Measurements from ENCODE around the gene RRP15.

Gene RRP15

GRCh38 chr1:218363141-218363540 is 78.0 kb downstream of the RRP15 start:
- H3K4me3 ChIP-seq (ENCODE audit: low read length) = no peak overlapping the region
- no peaks in the 10 kb centered on the region for H3K4me1 ChIP-seq (ENCODE audit: insufficient read depth, low read length)
- H3K27me3 ChIP-seq (ENCODE audit: insufficient read depth, low read length) = no peaks in the 10 kb centered on the region
- H3K9me3 ChIP-seq (ENCODE audit: low read length) = peaks cover 7% of the 10 kb centered on the region
- no peak overlapping the region for H2AFZ ChIP-seq (ENCODE audit: low read depth, low read length)
- H3K36me3 ChIP-seq (ENCODE audit: insufficient read depth, low read length) = peaks cover 14% of the 10 kb centered on the region

DNA sequence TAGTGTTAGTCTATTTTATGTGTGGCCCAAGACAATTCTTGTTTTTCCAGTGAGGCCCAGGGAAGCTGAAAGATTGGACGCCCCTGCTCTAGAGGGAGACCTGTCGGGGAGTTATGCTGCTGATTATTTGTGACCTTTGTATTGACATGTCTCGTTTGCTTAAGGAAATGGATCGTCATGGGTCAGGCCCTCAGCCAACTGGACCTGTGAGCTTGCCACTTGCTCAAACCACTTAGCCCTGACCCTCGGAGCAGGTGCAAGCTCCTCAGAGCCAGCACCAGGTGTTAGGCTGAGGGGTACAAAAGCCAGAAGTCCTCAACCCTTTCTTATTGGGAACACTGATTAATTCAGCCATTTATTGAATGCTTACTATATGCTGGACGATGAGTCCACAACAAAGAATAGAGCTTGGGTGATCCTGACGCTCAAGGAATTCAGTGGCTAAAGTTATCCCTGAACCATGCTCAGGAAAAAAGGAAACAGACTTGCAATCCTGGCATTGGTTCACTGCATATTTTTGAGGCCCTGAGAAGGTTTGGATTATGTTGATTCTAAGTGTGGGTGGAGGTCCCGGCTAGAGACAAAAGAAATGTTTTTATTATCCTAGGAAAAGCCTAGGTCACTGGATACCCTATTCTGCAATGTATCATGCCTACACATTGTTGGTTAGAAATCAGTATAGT is 79.1 kb downstream of the RRP15 start:
- no peak overlapping the region for H3K4me3 ChIP-seq (ENCODE audit: low read length)
- H3K27me3 ChIP-seq (ENCODE audit: insufficient read depth, low read length) = no peaks in the 10 kb centered on the region
- H2AFZ ChIP-seq (ENCODE audit: low read depth, low read length) = no peak overlapping the region
- peaks cover 7% of the 10 kb centered on the region for H3K9me3 ChIP-seq (ENCODE audit: low read length)
- no peaks in the 10 kb centered on the region for H3K4me1 ChIP-seq (ENCODE audit: insufficient read depth, low read length)
- peaks cover 12% of the 10 kb centered on the region for H3K36me3 ChIP-seq (ENCODE audit: insufficient read depth, low read length)

DNA sequence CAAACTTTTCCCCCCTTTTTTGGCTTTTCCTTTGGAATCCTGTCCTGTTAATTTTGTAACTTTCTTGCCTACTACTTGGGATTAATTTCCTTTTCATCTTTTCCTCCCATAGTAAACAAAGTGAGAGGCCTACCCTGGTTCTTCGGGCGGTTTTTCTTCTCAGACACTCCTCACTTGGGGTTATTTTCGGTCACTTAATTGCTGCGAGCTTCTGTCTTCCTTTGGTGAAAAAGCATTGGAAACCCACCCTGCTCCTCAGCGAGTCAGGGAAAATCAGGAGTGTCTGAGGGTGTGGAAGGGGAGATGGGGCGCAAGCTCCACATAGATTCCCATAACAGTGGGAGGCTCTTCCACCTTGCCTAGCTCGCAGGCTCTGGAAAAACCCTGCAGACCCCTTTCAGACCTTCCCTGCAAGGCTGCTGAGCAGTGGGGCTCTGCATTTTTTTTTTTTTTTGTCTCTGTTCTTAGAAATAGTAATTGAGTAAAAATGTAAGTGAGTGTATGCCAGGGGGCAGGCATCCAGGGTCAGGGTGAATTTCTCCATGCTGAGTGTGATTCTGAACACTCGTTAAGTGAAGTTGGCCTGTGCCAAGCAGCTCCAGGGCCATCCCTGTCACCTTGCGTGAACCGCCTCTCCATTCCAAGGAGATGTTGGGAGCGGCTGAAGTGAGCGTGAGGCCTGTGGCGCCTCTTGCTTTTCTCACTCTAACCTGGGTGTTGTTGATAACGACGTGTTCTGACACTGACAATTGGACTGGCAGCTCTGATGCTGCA is 80.3 kb downstream of the RRP15 start:
- no peak overlapping the region for H2AFZ ChIP-seq (ENCODE audit: low read depth, low read length)
- H3K27me3 ChIP-seq (ENCODE audit: insufficient read depth, low read length) = no peaks in the 10 kb centered on the region
- no peaks in the 10 kb centered on the region for H3K4me1 ChIP-seq (ENCODE audit: insufficient read depth, low read length)
- H3K36me3 ChIP-seq (ENCODE audit: insufficient read depth, low read length) = peaks cover 6% of the 10 kb centered on the region
- H3K4me3 ChIP-seq (ENCODE audit: low read length) = no peak overlapping the region
- H3K9me3 ChIP-seq (ENCODE audit: low read length) = peaks cover 7% of the 10 kb centered on the region

DNA sequence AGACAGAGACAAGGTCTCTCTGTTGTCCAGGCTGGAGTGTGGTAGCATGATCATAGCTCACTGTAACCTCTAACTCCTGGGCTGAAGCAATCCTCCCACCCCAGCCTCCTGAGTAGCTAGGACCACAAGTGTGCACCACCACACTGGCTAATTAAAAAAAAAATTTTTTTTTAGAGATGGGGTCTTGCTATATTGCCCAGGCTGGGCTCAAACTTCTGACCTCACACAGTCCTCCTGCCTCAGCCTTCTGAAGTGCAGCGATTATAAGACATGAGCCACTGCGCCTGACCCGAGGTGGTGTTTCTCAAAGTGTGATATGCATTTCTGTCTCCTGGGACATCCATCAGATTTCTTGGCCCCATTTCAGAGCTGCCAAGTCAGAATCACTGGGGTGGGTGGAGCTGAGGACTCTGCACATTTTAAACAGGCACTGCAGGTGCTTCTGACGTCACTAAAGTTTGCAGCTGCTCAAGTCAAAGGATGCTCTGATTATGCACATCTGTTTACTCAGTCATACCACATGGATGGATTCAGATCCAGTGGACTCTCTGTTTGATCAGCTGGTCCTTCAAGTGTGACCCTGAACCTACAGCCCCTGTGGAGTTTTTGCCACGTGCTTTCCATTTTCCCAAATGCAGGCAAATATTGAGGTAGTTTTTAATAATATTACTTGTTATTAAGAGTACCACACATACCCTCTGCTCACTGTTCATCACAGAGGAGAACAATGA is 81.4 kb downstream of the RRP15 start:
- Histone ChIP-seq H3K4me1 (ENCODE audit: insufficient read depth, low read length) (peaks cover 3% of the 10 kb centered on the region), H3K27me3 (ENCODE audit: insufficient read depth, low read length) (no peaks in the 10 kb centered on the region), H3K36me3 (ENCODE audit: insufficient read depth, low read length) (peaks cover 6% of the 10 kb centered on the region), H3K4me3 (ENCODE audit: low read length) (no peak overlapping the region), H2AFZ (ENCODE audit: low read depth, low read length) (no peak overlapping the region), H3K9me3 (ENCODE audit: low read length) (peaks cover 7% of the 10 kb centered on the region)

GRCh38 chr1:218367118-218367517 is 82.0 kb downstream of the RRP15 start:
- Histone ChIP-seq H3K4me3 (ENCODE audit: low read length) (no peak overlapping the region), H2AFZ (ENCODE audit: low read depth, low read length) (no peak overlapping the region), H3K4me1 (ENCODE audit: insufficient read depth, low read length) (peaks cover 3% of the 10 kb centered on the region), H3K27me3 (ENCODE audit: insufficient read depth, low read length) (no peaks in the 10 kb centered on the region), H3K9me3 (ENCODE audit: low read length) (peaks cover 7% of the 10 kb centered on the region), H3K36me3 (ENCODE audit: insufficient read depth, low read length) (peaks cover 6% of the 10 kb centered on the region)

DNA sequence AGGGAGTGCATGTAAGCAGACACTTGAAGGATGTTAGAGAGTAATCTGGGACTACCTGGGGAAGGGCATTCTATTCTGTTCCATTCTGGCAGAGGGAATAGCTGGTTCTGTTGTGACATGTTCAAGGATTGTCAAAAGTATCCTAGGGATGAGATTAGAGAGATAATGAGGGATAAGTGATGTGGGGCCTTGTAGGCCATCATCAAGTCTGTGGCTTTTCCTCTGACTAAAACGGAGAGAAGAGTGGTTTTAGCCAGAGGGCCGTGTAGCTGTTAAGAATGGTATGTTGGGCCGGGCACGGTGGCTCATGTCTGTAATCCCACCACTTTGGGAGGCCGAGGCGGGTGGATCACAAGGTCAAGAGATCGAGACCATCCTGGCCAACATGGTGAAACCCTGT is 83.6 kb downstream of the RRP15 start:
- Histone ChIP-seq H3K9me3 (ENCODE audit: low read length) (peaks cover 7% of the 10 kb centered on the region), H3K4me1 (ENCODE audit: insufficient read depth, low read length) (peaks cover 5% of the 10 kb centered on the region), H2AFZ (ENCODE audit: low read depth, low read length) (no peak overlapping the region), H3K36me3 (ENCODE audit: insufficient read depth, low read length) (peaks cover 6% of the 10 kb centered on the region), H3K27me3 (ENCODE audit: insufficient read depth, low read length) (no peaks in the 10 kb centered on the region), H3K4me3 (ENCODE audit: low read length) (no peak overlapping the region)

GRCh38 chr1:218369688-218370511 is 84.8 kb downstream of the RRP15 start:
- H2AFZ ChIP-seq (ENCODE audit: low read depth, low read length) = no peak overlapping the region
- no peak overlapping the region for H3K4me3 ChIP-seq (ENCODE audit: low read length)
- peaks cover 1% of the 10 kb centered on the region for H3K9me3 ChIP-seq (ENCODE audit: low read length)
- no peaks in the 10 kb centered on the region for H3K27me3 ChIP-seq (ENCODE audit: insufficient read depth, low read length)
- peaks cover 13% of the 10 kb centered on the region for H3K4me1 ChIP-seq (ENCODE audit: insufficient read depth, low read length)
- H3K36me3 ChIP-seq (ENCODE audit: insufficient read depth, low read length) = peaks cover 3% of the 10 kb centered on the region

GRCh38 chr1:218371927-218372672 is 87.0 kb downstream of the RRP15 start:
- H2AFZ ChIP-seq (ENCODE audit: low read depth, low read length) = no peak overlapping the region
- H3K4me1 ChIP-seq (ENCODE audit: insufficient read depth, low read length) = peaks cover 21% of the 10 kb centered on the region
- no peaks in the 10 kb centered on the region for H3K36me3 ChIP-seq (ENCODE audit: insufficient read depth, low read length)
- no peaks in the 10 kb centered on the region for H3K27me3 ChIP-seq (ENCODE audit: insufficient read depth, low read length)
- H3K9me3 ChIP-seq (ENCODE audit: low read length) = no peaks in the 10 kb centered on the region
- no peak overlapping the region for H3K4me3 ChIP-seq (ENCODE audit: low read length)

GRCh38 chr1:218374401-218375353 is 89.6 kb downstream of the RRP15 start:
- H3K9me3 ChIP-seq (ENCODE audit: low read length) = peaks cover 1% of the 10 kb centered on the region
- H3K4me1 ChIP-seq (ENCODE audit: insufficient read depth, low read length) = peaks cover 21% of the 10 kb centered on the region
- H3K36me3 ChIP-seq (ENCODE audit: insufficient read depth, low read length) = no peaks in the 10 kb centered on the region

DNA sequence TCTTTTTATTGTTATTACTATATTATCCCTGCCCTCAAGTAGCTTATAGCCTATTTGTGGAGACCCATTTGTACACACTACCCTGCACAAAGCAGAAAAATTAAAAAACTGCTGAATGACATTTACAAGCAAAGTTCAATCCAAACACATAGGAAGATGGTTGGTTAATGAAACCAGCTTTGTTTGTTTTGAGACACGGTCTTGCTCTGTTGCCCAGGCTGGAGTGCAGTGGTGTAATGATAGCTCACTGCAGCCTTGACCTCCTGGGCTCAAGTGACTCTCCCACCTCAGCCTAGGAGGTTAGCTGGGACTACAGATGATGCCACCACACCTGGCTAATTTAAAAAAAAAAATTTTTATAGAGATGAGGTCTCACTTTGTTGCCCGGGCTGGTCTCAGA is 91.6 kb downstream of the RRP15 start:
- Histone ChIP-seq H3K9me3 (ENCODE audit: low read length) (peaks cover 1% of the 10 kb centered on the region), H3K4me3 (ENCODE audit: low read length) (no peak overlapping the region), H3K36me3 (ENCODE audit: insufficient read depth, low read length) (no peaks in the 10 kb centered on the region), H3K4me1 (ENCODE audit: insufficient read depth, low read length) (peaks cover 18% of the 10 kb centered on the region), H3K27me3 (ENCODE audit: insufficient read depth, low read length) (no peaks in the 10 kb centered on the region), H2AFZ (ENCODE audit: low read depth, low read length) (no peak overlapping the region)

More at GRCh38 chr1:218374401-218375353, 89.6 kb downstream of the RRP15 start:
- H3K27me3 ChIP-seq (ENCODE audit: insufficient read depth, low read length) = no peaks in the 10 kb centered on the region
- no peak overlapping the region for H2AFZ ChIP-seq (ENCODE audit: low read depth, low read length)
- H3K4me3 ChIP-seq (ENCODE audit: low read length) = no peak overlapping the region

DNA sequence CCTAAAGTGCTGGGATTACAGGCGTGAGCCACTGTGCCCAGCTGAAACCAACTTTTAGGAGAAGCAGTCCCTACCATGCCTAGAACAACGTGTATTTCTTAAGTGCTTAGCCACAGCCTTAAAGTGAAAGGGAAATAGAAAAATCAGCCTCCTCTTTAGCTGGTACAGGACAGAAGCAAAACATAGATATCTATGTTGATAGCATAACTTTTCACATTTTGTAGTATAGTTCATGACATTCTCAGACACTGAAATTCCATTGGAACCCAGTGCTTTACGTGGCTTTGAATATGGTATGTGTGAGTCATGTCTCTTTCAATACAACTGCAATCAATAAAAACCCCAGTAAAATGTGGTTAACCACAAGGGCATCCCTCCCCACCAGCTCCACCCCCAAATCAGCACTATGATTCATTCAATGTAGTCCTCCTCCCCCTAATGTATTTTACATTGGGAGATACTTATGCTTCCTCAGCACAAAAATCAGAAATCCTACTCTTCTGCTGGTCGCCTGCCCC is 92.1 kb downstream of the RRP15 start:
- no peaks in the 10 kb centered on the region for H3K27me3 ChIP-seq (ENCODE audit: insufficient read depth, low read length)
- H2AFZ ChIP-seq (ENCODE audit: low read depth, low read length) = no peak overlapping the region
- peaks cover 1% of the 10 kb centered on the region for H3K9me3 ChIP-seq (ENCODE audit: low read length)
- H3K36me3 ChIP-seq (ENCODE audit: insufficient read depth, low read length) = no peaks in the 10 kb centered on the region
- peaks cover 18% of the 10 kb centered on the region for H3K4me1 ChIP-seq (ENCODE audit: insufficient read depth, low read length)
- H3K4me3 ChIP-seq (ENCODE audit: low read length) = no peak overlapping the region

All from neuron (in vitro differentiated cells).